Anterior cingulate cortex (tissue), 58 donors: ENCODE results near the gene ASCL5.

Experiments used
- DNase-seq, 58 donors: peaks; one replicate each; lab custom pipeline; 2025; lab: John Stamatoyannopoulos, UW

ASCL5 gene

DNA sequence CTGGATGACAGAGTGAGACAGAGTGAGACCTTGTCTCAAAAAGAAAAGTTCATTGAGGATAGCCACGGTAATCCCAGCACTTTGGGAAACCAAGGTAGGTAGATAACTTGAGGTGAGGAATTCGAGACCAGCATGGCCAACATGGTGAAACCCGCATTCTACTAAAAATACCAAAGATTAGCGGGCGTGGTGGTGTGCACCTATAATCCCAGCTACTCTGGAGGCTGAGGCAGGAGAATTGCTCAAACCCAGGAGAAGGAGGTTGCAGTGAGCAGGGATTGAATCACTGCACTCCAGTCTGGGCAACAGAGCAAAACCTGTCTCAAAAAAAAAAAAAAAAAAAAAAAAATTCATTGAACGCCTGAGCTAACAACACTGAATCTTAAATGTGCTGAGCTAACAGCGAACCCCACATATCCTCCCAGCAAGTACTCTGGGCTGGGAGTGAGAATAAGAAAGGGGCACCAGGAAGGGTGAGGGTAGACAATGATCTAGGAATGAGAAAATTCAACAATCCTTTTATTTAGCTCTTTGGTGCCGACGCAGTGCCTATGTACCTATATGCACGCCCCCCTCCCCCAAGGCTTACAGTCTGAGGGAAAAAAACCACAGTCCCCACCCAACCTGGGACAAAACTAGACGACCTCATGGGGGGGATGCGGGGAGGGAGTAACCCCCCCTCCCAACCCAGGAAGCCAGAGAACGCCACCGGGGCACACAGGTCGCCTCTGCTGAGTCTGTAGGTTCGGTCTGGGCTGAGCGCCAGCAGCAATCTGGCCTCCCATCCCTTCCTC lies 13.3 kb downstream of the ASCL5 start:
- DNase-seq: peak in 2 of 58 donors; percentile 29 to 66

GRCh38 chr1:201112926-201113325 lies 14.1 kb downstream of the ASCL5 start:
- no peak for DNase-seq

DNA sequence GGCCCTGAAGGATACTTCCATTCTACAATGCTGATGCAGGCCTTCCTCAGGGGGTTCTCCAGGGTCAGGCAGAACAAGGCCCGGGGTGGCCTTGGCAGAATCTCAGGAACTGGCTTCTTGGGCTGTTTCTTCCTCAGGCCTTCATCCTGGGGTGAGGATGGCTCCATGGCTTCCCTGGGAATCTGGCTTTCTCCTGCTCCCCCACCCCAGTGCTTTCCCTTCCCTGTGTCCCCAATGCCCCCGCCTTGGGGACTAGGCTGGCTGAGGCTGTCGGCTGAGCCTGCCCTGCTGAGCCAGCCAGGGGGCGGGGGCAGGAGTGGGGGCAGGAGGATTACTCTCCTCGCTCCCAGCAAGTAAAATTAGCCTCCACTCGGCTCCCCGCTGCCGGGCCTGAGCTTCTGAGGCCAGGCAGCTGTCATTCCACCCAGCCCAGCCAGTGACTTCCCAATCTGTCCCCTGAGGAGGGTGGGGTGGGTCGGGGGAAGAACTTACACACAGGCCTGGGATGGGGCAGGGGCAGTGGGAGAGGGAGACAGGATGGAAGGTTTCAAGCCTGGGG lies 14.7 kb downstream of the ASCL5 start, which contains the start of gene CACNA1S:
Gene CACNA1S, minus strand, starts transcription at position 254 of the 559 bp plus-strand sequence. Its CDS starts 87 bp downstream, at position 167.
- DNase-seq: no peak

- DNase-seq: no peak
These were observed 15.3 kb downstream of the ASCL5 start for GRCh38 chr1:201111672-201112071.

GRCh38 chr1:201111156-201111555 lies 15.8 kb downstream of the ASCL5 start:
- DNase-seq: no peak

- no peak for DNase-seq
These were observed 16.4 kb downstream of the ASCL5 start for GRCh38 chr1:201110616-201111015.

DNA sequence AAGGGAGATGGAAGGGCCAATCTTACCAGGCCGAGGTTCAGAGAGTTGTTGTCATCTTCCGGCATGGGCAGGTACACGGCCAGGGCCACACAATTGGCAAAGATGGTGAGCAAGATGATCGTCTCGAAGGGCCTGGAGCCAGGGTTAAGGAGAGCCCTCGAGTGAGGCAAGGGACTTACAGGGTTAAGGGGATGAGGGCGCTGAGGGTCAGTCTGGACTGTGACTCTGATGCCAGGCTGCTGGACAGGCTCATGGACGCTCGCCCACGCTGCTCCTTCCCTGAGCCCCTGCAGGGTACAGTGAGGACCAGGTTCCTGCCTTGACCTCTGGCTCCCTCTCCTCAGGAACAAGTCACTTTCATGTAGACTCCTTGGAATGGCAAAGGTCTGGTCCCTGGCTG lies 16.8 kb downstream of the ASCL5 start:
- DNase-seq: no peak

DNA sequence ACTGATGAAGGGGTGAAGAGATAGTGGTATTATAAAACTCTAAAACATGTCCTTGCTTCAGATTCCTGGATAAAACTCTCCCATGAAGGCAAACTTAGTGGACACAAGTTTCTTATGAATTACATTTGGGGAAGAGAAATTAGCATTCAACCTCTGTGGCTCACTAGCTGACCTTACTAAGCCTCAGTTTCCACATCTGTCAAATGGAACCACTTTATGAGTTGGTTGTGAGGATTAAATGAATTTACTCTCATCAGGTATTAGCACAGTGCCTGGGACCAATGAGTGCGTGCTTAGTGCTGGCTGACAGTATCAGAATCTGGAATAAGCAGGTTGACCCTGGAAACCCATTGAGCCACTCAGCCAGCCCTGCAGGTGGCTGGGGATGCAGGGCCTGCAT lies 17.3 kb downstream of the ASCL5 start:
- no peak for DNase-seq

DNA sequence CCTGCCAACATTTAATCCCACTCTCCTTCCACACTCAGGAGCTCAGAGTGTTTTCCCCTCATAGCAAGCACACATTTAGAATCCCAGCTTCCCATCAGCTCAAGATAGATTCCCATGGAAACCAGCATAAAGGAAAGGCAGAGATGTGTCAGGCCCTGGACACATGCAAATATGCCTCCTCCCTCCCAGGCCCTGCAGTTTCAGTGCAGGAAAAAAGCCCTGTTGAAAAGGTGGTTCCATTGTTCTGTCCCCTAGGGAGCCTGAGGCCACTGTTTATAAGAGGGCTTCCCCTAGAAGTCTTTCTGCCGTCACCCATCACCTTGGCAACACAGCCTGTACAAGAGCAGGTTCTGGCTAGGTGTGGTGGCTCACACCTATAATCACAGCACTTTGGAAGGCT lies 18.4 kb downstream of the ASCL5 start:
- DNase-seq: peak in 6 of 58 donors; percentile 13 to 57 (median 28)

GRCh38 chr1:201105688-201106087 lies 21.3 kb downstream of the ASCL5 start:
- no peak for DNase-seq

DNA sequence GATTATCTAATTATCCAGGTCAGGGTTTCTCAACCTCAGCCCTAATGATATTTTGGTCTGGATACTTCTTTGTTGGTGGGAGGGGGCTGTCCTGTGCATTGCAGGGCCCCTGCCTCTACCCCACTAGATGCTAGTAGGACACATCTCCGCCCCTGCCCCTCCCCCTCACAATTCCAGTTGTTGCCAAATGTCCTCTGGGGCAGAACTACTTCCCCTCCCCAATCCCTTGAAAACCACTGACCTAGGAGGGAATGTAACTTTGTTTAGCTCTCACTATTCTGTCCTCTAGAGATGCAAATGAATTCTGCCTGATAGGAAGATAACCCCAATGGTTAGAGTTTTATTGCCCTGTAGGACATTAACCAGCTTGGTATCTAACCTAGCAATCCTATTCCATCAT lies 22.8 kb downstream of the ASCL5 start:
- no peak for DNase-seq

DNA sequence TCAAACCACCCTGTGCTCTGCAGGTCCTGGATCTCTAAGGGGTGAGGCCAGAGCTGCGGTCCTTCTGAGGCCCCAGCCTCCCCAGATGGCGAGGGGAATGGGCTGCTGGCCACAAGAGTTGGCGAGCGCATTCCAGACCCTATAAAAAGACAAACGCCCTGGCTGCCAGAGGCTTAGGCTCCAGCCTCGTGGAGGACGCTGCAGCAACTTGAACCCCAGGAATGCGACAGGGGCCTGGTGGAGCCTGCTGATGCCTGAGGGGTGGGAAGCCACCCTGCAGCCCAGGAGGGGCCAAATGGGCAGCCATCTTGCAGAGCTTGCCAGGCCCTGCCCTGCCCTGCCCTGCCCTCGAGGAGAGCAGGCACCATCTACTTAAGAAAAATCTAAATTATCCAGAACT lies 23.3 kb downstream of the ASCL5 start:
- DNase-seq: no peak

GRCh38 chr1:201100169-201100930 lies 26.6 kb downstream of the ASCL5 start:
- no peak for DNase-seq

- DNase-seq: no peak
These were observed 27.8 kb downstream of the ASCL5 start for GRCh38 chr1:201098992-201099677.

DNA sequence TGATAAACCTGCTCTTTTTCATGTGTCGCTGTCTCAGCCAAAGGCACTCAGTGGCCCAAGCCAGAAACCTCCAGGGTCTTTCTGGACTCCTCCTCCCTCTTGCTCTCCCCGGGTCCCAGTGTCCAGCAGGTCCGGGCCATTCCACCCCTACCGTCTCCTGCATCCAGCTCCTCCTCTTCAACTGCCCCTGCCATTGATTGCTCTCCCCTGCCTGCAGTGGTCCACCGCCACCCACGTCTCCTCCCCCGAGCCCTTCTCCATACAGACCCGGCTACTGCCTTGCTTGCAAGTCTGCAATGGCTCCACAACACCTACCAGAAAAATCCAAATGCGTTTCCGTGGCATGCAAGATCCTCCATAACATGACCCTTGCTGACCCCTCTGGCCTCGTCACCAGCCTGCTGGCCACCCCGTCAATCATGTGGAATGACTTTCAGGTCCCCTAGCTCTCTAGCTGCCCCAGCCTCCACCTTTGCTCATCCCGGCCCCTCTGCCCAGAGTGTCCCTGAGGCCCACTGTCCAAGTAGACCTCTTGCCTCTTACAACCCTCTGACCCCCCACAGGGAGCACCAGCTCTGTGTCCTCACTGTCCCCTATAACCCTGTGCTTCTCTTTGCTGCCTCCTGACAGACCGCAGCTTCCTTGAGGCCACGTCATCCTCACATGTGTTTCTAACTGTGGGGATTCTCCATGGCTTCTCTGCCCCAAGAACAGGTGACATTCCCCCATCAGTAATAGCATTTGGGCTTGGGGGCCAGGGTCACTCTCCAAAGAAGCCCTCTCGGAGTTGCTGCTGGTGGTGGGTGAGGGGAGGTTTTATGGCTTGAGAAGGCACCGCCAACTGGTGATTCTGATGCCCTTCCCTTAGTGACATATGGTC lies 29.8 kb downstream of the ASCL5 start:
- DNase-seq: no peak

DNA sequence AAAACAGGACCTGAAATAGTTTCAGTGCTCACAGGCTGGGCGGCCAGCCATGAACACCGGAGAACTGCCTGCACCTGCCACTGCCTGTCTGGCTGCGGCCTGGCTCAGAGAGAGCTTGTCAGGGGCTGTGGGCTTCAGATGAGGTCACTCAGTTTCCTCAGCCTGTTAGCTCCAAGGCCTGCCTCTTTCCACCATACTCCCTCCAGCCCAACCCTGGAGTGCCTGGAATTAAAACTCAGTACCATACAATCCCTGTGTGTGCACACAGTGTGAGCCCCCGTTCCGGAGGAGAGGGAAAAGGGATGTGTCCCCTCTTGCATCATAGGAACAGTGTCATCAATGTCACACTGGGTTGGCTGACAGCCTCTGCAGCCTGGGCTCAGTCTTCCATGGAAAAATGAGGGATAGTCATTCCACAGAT lies 30.9 kb downstream of the ASCL5 start:
- DNase-seq: peak in 4 of 58 donors; percentile 24 to 51 (median 40)

DNA sequence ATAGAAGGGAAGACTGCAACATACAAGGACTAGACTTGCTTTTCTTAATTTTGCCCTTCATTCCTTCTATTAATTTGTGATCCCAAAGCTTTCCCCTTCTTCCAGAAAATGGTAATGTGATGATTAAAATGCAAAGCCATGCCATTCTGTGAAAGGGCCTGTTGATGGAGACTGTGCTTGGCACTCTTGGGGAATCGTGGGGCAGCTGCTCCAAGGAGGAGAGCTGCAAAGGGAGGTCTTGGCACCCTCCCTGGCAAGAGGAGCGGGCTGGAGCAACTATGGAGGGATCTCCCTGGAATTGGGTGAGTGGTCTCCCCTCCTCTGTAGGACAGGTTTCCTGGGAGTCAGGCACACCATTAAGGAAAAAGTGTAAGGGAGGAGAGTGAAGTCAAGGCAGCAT lies 31.4 kb downstream of the ASCL5 start:
- DNase-seq: peak in 34 of 58 donors; percentile 10 to 70 (median 28)

- no peak for DNase-seq
These were observed 32.2 kb downstream of the ASCL5 start for GRCh38 chr1:201094832-201095231.

GRCh38 chr1:201093962-201094361 lies 33.0 kb downstream of the ASCL5 start:
- no peak for DNase-seq

DNA sequence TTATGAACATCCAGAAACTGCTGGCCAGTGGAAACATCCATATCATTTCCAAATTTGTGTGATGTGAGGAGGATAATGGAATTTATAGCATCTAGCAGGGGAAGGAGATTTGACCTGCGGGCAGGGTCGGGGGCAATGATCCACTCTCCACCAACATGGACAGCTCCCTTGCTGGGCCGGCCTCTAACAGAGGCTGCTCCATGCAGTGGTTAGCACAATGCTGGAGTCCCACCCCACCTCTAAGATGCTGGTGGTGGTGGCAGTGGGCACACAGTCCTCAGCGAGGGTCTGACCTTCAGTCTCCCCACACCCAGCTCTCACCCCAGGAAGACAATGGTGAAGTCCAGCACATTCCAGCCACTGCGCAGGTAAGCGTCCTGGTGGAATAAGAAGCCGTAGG lies 33.4 kb downstream of the ASCL5 start:
- DNase-seq: no peak
